ENCODE results near the gene C1QTNF9. TPM values are rescaled to one million over a fixed set of nuclear protein-coding genes. Genes with fewer than 3 reads are reported as not detected.

C1QTNF9 gene
- total and polyA plus RNA-seq, 2 experiments from 2014 or later: not detected

- TF ChIP-seq EZH2 (IDR thresholded peaks at IDR 0.05; ENCODE audit: borderline replicate concordance) (no peak), EZH2phosphoT487 (IDR thresholded peaks at IDR 0.05; ENCODE audit: low read depth, severe bottlenecking, unreplicated experiment) (no peak)
- TF ChIP-seq, protein P1, sequence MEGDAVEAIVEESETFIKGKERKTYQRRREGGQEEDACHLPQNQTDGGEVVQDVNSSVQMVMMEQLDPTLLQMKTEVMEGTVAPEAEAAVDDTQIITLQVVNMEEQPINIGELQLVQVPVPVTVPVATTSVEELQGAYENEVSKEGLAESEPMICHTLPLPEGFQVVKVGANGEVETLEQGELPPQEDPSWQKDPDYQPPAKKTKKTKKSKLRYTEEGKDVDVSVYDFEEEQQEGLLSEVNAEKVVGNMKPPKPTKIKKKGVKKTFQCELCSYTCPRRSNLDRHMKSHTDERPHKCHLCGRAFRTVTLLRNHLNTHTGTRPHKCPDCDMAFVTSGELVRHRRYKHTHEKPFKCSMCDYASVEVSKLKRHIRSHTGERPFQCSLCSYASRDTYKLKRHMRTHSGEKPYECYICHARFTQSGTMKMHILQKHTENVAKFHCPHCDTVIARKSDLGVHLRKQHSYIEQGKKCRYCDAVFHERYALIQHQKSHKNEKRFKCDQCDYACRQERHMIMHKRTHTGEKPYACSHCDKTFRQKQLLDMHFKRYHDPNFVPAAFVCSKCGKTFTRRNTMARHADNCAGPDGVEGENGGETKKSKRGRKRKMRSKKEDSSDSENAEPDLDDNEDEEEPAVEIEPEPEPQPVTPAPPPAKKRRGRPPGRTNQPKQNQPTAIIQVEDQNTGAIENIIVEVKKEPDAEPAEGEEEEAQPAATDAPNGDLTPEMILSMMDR (IDR thresholded peaks at IDR 0.05; ENCODE audit: poor library complexity): no peak
- Histone ChIP-seq H3K27ac (no peak overlapping the region), H3K4me3 (no peak overlapping the region), H4K20me1 (ENCODE audit: insufficient read depth, poor library complexity, severe bottlenecking) (no peaks in the 10 kb centered on the region), H3K27me3 (no peaks in the 10 kb centered on the region), H3K9me2 (replicated peaks; ENCODE audit: insufficient read depth) (no peaks in the 10 kb centered on the region), H3K79me2 (no peaks in the 10 kb centered on the region), H2AFZ (no peak overlapping the region), H3K9me3 (ENCODE audit: low read depth) (no peaks in the 10 kb centered on the region), H3K4me2 (no peak overlapping the region), H3K36me3 (replicated peaks; ENCODE audit: insufficient read depth, low read depth) (no peaks in the 10 kb centered on the region), H3K4me1 (ENCODE audit: insufficient read depth) (no peaks in the 10 kb centered on the region)
- 97% methylated on average over 6 of the region's 6 CpGs for WGBS (ENCODE audit: low lambda C conversion rate, missing lambda C conversion rate)
- no peak for DNase-seq (ENCODE audit: low spot score)
Observed at GRCh38 chr13:24292481-24292880, 16.9 kb upstream of the C1QTNF9 start.

GRCh38 chr13:24293746-24294145 is 15.6 kb upstream of the C1QTNF9 start:
- Histone ChIP-seq H3K36me3 (replicated peaks; ENCODE audit: insufficient read depth, low read depth) (no peaks in the 10 kb centered on the region), H3K4me3 (no peak overlapping the region), H3K27ac (no peak overlapping the region), H3K79me2 (no peaks in the 10 kb centered on the region), H2AFZ (no peak overlapping the region), H3K4me1 (ENCODE audit: insufficient read depth) (no peaks in the 10 kb centered on the region), H3K4me2 (peak overlapping the region; percentile 48), H3K27me3 (no peaks in the 10 kb centered on the region), H3K9me3 (ENCODE audit: low read depth) (no peaks in the 10 kb centered on the region), H4K20me1 (ENCODE audit: insufficient read depth, poor library complexity, severe bottlenecking) (no peaks in the 10 kb centered on the region), H3K9me2 (replicated peaks; ENCODE audit: insufficient read depth) (no peaks in the 10 kb centered on the region)
- TF ChIP-seq EZH2phosphoT487 (IDR thresholded peaks at IDR 0.05; ENCODE audit: low read depth, severe bottlenecking, unreplicated experiment): no peak
- TF ChIP-seq, protein P1 (IDR thresholded peaks at IDR 0.05; ENCODE audit: poor library complexity): no peak
- TF ChIP-seq EZH2 (IDR thresholded peaks at IDR 0.05; ENCODE audit: borderline replicate concordance): no peak
- DNase-seq (ENCODE audit: low spot score): no peak
- 67% methylated on average over 10 of the region's 10 CpGs for WGBS (ENCODE audit: low lambda C conversion rate, missing lambda C conversion rate)

DNA sequence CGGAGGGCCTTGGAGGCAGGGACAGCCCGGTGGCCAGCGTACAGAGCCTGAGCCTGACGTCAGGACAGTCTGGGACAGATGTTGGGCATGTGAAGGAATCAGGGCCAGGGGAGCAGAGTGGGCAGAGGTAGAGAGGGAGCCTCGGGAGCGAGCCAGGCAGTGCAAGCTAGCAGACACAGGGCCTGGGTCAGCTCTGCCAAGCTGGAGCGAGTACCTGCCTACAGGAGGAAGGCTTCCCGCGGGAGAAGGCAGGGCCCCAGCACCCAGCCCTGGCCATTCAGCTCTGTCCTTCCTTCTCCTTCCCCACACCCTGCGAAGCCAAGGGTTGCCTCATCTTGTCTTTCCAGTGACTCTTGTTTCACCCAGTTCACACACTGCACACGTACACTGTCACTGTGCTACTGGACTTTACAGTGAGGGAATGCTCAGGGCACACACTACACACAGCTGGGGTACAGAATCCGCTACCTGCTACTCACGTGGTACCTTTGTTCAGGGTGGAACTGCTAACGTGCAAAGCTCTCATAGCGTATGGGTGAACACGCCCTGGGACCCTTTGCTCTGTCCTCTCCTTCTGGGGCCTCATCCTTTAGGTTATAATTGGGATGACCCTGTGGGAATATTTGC is 9.8 kb upstream of the C1QTNF9 start:
- H3K27ac ChIP-seq: no peak overlapping the region
- no peaks in the 10 kb centered on the region for H4K20me1 ChIP-seq (ENCODE audit: insufficient read depth, poor library complexity, severe bottlenecking)
- H3K79me2 ChIP-seq: no peaks in the 10 kb centered on the region
- H2AFZ ChIP-seq: no peak overlapping the region
- no peaks in the 10 kb centered on the region for H3K9me2 ChIP-seq (replicated peaks; ENCODE audit: insufficient read depth)
- H3K4me3 ChIP-seq: no peak overlapping the region
- no peak for DNase-seq (ENCODE audit: low spot score)
- H3K9me3 ChIP-seq (ENCODE audit: low read depth): no peaks in the 10 kb centered on the region
- H3K4me2 ChIP-seq: no peak overlapping the region
- TF ChIP-seq EZH2 (IDR thresholded peaks at IDR 0.05; ENCODE audit: borderline replicate concordance) (no peak), EZH2phosphoT487 (IDR thresholded peaks at IDR 0.05; ENCODE audit: low read depth, severe bottlenecking, unreplicated experiment) (no peak)
- TF ChIP-seq, protein P1 (IDR thresholded peaks at IDR 0.05; ENCODE audit: poor library complexity): no peak
- H3K27me3 ChIP-seq: no peaks in the 10 kb centered on the region
- 94% methylated on average over 16 of the region's 16 CpGs for WGBS (ENCODE audit: low lambda C conversion rate, missing lambda C conversion rate)
- no peaks in the 10 kb centered on the region for H3K36me3 ChIP-seq (replicated peaks; ENCODE audit: insufficient read depth, low read depth)
- no peaks in the 10 kb centered on the region for H3K4me1 ChIP-seq (ENCODE audit: insufficient read depth)
